ENCODE results near the gene DPP10. TPM values are rescaled to one million over a fixed set of nuclear protein-coding genes. Genes with fewer than 3 reads are reported as not detected.
A peak's percentile ranks its signal among the peaks of the same experiment; 100 is the strongest.

Gene DPP10
- total and polyA plus RNA-seq, 4 donors: 0.04 to 4.1 (median 0.48) TPM

GRCh38 chr2:114548151-114548550, 105.7 kb downstream of the DPP10 start (continued):
- TF ChIP-seq HNF4A (conservative IDR thresholded peaks at IDR 0.05): no peak
- TF ChIP-seq EGR1 (IDR thresholded peaks at IDR 0.05; ENCODE audit: low read depth in 2 of 2): no peak
- no peak for TF ChIP-seq RXRA (IDR thresholded peaks at IDR 0.05)
- TF ChIP-seq GABPA (IDR thresholded peaks at IDR 0.05 in 1 of 2, conservative IDR thresholded peaks at IDR 0.05 in 1 of 2): no peak
- TF ChIP-seq ATF3 (IDR thresholded peaks at IDR 0.05): no peak
- TF ChIP-seq JUND (IDR thresholded peaks at IDR 0.05): no peak
- no peak for TF ChIP-seq RAD21 (IDR thresholded peaks at IDR 0.05)
- no peak for TF ChIP-seq CTCF (IDR thresholded peaks at IDR 0.05; ENCODE audit: low read depth, low read length, missing input control)

GRCh38 chr2:114550364-114550763, 107.9 kb downstream of the DPP10 start:
- WGBS: 30% methylated on average over 2 of the region's 2 CpGs
- Histone ChIP-seq H3K9ac (ENCODE audit: low read depth in 1 of 2, low read length in 2 of 2) (no peak overlapping the region), H3K9me3 (ENCODE audit: control insufficient read depth in 4 of 4, low read length in 3 of 4) (no peaks in the 10 kb centered on the region), H3K27ac (ENCODE audit: low read depth in 1 of 2, low read length in 2 of 2) (no peak overlapping the region), H3K4me3 (ENCODE audit: low read depth in 1 of 3, low read length in 3 of 3) (no peak overlapping the region), H3K27me3 (ENCODE audit: control insufficient read depth in 4 of 4, insufficient read depth in 4 of 4, low read length in 3 of 4) (no peaks in the 10 kb centered on the region), H3K36me3 (ENCODE audit: control insufficient read depth in 4 of 4, insufficient read depth in 3 of 4, low read depth in 1 of 4, low read length in 3 of 4) (no peaks in the 10 kb centered on the region), H3K4me1 (ENCODE audit: control insufficient read depth in 4 of 4, insufficient read depth in 4 of 4, low read length in 3 of 4) (no peaks in the 10 kb centered on the region)
- DNase-seq (ENCODE audit: low spot score): no peak
- TF ChIP-seq CTCF (IDR thresholded peaks at IDR 0.05; ENCODE audit: low read depth, low read length, missing input control) (no peak), YY1 (IDR thresholded peaks at IDR 0.05) (no peak), SP1 (IDR thresholded peaks at IDR 0.05) (no peak), HNF4A (conservative IDR thresholded peaks at IDR 0.05) (peak in 1 of 2 donors; percentile 27), RXRA (IDR thresholded peaks at IDR 0.05) (no peak)

- Histone ChIP-seq H3K27ac (ENCODE audit: low read depth in 1 of 2, low read length in 2 of 2) (no peak overlapping the region), H3K9ac (ENCODE audit: low read depth in 1 of 2, low read length in 2 of 2) (no peak overlapping the region), H3K27me3 (ENCODE audit: control insufficient read depth in 4 of 4, insufficient read depth in 4 of 4, low read length in 3 of 4) (no peaks in the 10 kb centered on the region), H3K36me3 (ENCODE audit: control insufficient read depth in 4 of 4, insufficient read depth in 3 of 4, low read depth in 1 of 4, low read length in 3 of 4) (no peaks in the 10 kb centered on the region), H3K9me3 (ENCODE audit: control insufficient read depth in 4 of 4, low read length in 3 of 4) (no peaks in the 10 kb centered on the region), H3K4me1 (ENCODE audit: control insufficient read depth in 4 of 4, insufficient read depth in 4 of 4, low read length in 3 of 4) (no peaks in the 10 kb centered on the region), H3K4me3 (ENCODE audit: low read depth in 1 of 3, low read length in 3 of 3) (no peak overlapping the region)
- 28% methylated on average over 5 of the region's 5 CpGs for WGBS
- TF ChIP-seq EGR1 (IDR thresholded peaks at IDR 0.05; ENCODE audit: low read depth in 2 of 2): no peak
- TF ChIP-seq RAD21 (IDR thresholded peaks at IDR 0.05): peak; percentile 91 to 94
- TF ChIP-seq CTCF (IDR thresholded peaks at IDR 0.05; ENCODE audit: low read depth, low read length, missing input control): peak; percentile 68
- peak; percentile 38 for DNase-seq (ENCODE audit: low spot score)
Measured at GRCh38 chr2:114550895-114551793, 108.7 kb downstream of the DPP10 start.

Data from liver (tissue), 9 donors.